Measurements from ENCODE around the gene MYH15. TPM values are rescaled to one million over a fixed set of nuclear protein-coding genes. Genes with fewer than 3 reads are reported as not detected.

Gene MYH15
- polyA plus RNA-seq, 3 donors: 0.27 to 0.55 (median 0.53) TPM

DNA sequence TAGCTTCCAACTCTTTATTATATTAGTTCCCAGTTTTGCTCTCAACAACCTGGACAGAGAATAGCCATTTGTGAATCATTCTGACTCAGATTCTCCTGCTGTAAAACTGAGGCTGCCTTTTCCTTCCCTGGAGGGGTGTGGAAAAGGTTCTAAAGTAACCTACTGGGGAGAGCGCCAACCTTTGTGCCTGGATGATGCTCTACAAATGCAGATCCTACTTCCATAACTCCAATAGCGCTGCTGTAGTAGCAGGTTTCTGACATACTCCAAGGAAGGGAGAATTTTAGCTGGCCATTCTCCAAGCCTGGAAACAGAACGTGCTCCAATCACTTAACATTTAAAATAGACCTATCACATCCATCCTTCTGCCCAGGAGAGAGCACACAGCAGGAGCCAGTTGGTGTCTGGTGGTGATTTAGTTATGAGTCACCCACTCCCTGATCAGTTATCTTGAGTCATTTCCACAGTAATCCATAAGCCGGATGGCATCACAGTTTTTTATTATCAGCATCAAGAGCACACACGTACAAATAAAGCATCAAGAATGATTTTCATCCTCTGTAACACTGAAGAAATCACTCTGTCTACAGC lies 38.3 kb downstream of the MYH15 start:
- DNase-seq: no peak

- no peak for DNase-seq
Observed at GRCh38 chr3:108471426-108471825, 39.0 kb downstream of the MYH15 start.

DNA sequence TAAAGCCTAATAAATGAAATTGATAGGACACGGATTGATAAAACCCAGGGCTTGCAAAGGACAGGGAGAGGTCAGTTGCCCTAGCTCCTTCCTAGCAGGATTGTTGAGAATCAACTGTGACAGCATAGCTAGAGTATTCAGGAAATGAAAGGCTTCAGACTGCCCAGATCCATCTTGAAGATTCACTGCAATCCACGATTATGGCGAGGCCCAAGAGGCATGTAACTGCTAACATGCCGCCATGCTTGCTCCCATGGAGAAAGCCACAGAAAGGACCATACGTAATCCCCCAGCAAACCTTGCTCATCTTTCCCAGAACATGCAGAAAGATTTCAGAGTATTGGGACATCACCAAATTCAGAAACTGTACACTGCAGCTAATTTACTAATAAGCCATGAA lies 41.3 kb downstream of the MYH15 start:
- no peak for DNase-seq

GRCh38 chr3:108468577-108468976 lies 41.8 kb downstream of the MYH15 start:
- no peak for DNase-seq

DNA sequence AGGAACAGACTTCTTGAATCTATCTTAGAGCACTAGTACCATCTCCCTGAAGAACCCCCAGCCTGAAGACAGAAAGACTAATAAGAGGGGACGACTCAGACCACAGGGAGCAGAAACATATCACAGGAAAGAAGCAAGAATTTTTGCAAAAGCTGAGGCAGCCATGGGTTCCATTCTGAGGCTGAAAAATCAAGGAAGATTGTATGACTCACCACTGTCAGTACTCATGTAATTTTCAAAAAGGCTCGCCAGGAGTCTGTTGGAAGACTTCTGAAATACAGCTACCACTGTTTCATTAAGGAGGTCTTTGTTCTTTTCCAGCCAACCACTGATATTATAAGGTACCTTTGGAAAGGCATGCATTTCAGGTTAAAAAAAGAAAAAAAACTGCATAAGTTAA lies 47.5 kb downstream of the MYH15 start:
- DNase-seq: no peak

- no peak for DNase-seq
Observed at GRCh38 chr3:108461661-108462111, 48.7 kb downstream of the MYH15 start.

GRCh38 chr3:108459225-108459624 lies 51.2 kb downstream of the MYH15 start:
- no peak for DNase-seq

DNA sequence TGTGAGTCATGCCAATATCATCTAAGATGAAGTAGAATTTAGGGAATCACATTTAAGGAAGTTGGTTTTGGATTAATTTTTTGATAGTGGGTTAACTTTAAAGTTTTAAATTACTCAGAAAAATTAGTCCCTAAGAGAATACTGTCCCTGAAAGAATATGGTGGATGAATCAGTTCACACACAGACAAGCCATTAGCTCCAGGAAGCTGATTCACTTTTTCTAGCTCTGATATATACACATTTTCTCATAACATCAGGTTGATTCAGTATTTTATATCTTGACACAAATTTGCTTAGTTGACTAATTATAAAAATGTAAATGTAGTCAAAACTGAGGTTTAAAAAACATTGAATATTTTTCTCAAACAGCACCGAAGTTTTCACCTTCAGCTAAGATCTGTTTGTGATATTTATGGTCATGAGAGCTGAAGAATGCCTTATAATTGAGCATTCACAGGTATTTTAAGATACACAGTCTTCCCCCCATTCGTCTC lies 55.1 kb downstream of the MYH15 start:
- no peak for DNase-seq

DNA sequence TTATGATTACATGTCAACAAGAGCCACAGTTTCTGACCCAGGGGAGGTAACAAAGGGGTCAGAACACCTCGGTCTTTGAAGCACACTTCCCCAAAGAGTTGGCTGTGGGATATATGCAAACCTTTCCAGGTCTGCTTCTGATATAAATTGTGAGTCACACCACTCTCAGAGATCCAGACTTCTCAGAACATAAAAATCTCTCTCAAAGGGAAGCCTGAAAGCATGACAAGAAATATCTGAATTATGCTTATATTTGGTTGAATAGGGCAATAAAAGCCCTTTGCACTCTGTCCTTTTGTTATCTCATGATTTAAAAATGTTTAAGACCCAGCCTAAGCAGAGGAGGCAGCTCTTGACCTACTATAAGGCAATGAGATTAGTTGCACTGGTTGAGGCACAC lies 56.8 kb downstream of the MYH15 start:
- DNase-seq: no peak

DNA sequence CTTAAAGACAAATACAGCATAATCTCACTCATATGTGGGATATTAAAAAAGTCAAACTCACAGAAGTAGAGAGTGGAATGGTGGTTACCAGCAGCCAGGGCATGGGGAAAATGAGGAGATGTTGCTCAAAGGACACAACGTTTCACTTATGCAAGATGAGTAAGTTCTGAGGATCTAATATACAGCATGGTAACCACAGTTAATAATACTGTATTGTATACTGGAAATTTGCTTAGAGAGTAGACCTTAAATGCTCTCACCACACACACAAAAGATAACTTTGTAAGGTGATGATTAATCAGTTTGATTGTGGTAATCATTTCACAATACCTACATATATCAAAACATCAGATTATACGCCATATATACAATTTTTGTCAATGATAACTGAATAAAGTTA lies 60.0 kb downstream of the MYH15 start:
- DNase-seq: no peak

DNA sequence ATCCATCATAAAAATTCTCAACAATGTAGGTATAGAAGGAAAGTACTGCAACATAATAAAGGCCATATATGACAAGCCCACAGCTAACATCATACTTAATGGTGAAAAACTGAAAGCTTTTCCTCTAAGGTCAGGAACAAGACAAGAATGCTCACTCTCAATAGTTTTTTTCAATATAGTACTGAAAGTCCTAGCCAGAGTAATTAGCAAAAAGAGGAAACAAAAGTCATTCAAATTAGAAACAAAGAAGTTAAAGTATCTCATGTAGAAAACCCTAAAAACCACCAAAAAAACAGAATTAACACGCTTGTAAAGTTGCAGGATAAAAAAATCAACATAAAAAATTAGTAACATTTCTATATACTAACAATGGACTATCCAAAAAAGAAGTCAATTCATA lies 61.8 kb downstream of the MYH15 start:
- no peak for DNase-seq

DNA sequence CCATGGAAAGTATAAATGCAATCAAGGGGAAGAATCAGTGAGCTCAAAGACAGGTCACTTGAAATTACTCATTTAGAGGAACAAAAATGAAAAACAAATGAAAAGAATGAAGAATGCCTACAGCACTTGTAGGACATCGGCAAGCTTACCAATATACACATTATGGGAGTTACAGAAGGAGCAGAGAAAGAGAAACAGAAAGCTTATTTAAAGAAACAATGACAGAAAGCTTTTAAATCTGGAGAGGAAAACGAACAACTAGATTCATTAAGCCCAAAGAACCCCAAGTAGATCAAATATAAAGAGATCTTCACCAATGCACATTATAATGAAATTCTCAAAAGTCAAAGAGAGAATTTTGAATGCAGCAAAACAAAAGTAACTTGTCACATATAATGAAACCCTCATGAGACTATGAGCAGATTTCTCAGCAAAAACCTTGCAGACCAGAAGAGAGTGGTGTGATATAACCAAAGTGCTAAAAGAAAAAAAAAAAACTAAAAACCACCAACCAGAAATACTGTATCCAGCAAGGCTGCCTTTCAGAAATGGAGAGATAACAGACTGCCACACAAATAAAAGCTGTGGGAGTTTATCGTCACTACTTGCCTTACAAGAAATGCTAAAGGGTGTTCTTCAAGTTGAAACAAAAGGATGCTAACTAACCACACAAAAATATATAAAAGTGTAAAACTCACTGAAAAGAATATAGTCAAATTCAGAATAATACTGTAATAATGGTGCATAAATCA lies 63.1 kb downstream of the MYH15 start:
- no peak for DNase-seq

DNA sequence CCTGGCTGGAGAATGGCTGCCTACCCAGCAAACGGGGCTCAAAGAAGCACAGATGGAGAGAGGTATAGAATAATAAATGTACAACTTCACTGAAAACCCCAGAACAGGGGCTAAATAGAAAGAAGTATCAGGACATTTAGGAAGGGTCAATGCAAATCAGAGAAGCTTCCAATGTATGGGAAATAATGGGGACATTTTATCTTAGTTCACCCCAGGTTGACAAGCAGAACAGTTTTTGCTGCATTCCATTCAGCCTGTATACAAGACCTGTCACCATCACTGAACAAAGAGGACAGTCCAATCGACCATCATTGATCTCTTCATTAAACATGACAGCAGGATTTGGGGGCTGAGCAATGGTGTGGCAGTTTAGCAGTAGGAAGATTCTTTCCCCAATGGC lies 68.1 kb downstream of the MYH15 start:
- no peak for DNase-seq

DNA sequence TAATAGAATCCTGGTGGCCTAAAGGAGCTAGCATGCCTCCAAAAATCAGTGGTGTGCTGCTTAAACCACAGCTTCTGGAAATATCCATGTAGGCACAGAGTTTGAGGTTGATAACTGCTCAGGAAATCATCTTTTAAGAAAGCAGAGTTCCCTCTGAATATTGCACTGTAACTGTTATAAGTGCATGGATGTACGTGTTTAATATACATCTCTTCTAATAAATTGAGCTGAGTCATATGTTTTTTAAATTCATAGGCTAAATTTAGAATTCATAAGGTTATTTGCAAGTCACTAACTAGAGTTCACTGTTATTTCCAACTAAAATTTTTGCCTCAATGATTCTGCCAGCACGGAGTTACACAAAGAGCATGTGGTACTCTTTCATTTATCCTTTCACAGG lies 68.9 kb downstream of the MYH15 start:
- DNase-seq: no peak

- DNase-seq: no peak
Observed at GRCh38 chr3:108441071-108441507, 69.3 kb downstream of the MYH15 start.

GRCh38 chr3:108438542-108438941 lies 71.9 kb downstream of the MYH15 start:
- no peak for DNase-seq

- DNase-seq: no peak
Observed at GRCh38 chr3:108437439-108437838, 73.0 kb downstream of the MYH15 start.

- no peak for DNase-seq
Observed at GRCh38 chr3:108433928-108434327, 76.5 kb downstream of the MYH15 start.

- no peak for DNase-seq
Observed at GRCh38 chr3:108432431-108432830, 78.0 kb downstream of the MYH15 start.

- DNase-seq: no peak
Observed at GRCh38 chr3:108430540-108430939, 79.9 kb downstream of the MYH15 start.

- DNase-seq: no peak
Observed at GRCh38 chr3:108428586-108428985, 81.8 kb downstream of the MYH15 start.

DNA sequence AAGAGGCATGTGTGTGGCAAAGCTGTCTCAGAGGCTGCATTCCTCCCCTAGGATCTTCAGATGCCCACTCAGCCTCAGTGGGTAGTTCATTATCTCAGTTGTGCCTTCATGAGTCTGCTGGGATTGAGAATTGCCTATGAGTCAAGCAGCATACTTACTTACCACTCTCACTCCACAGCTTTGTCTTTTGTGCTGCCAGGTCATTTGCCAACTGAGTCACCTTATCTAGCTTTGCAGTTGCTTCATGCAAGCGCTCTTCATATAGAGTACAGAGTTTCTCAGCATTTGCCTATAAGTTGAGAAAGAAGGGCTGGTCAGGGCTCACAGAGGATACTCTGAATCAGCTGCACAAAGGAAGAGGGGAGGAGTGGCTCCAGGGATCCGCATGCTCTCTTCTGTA lies 89.5 kb downstream of the MYH15 start:
- no peak for DNase-seq

- no peak for DNase-seq
Observed at GRCh38 chr3:108416111-108416869, 94.1 kb downstream of the MYH15 start.

Measured in renal pelvis (tissue), 4 donors.